Transverse colon (tissue), 4 donors: ENCODE measurements around the gene ANK3. TPM values are rescaled to one million over a fixed set of nuclear protein-coding genes. Genes with fewer than 3 reads are reported as not detected.

Source experiments
- DNase-seq: peaks from one replicate; pipeline ENCODE4 v3.0.0-alpha.2; 2019
- H3K27ac ChIP-seq, 4 donors: fragments of 200-600 bp; sonication (generic); 2 replicates each; pipeline ENCODE4 v1.5.1; 2016 to 2018; ENCODE audit warnings: inconsistent platforms in 4 of 4
- H3K27me3 ChIP-seq: fragments of 200-600 bp; sonication (generic); 2 replicates; pipeline ENCODE4 v1.5.1; 2017; ENCODE audit warnings: inconsistent platforms
- H3K36me3 ChIP-seq, 4 donors: fragments of 200-600 bp; sonication (generic); 2 replicates each; pipeline ENCODE4 v1.5.1; 2017 to 2019; ENCODE audit warnings: inconsistent platforms in 4 of 4
- H3K4me1 ChIP-seq, 4 donors: fragments of 200-600 bp; sonication (generic); 2 replicates each; pipeline ENCODE4 v1.5.1; 2017 to 2020; ENCODE audit warnings: inconsistent platforms in 4 of 4
- H3K4me3 ChIP-seq, 4 donors: fragments of 200-600 bp; sonication (generic); 1 replicate in 1 of 4; 2 replicates in 3 of 4; pipeline versions ENCODE4 v1.5.1 to v1.6.1; 2017 to 2019; ENCODE audit warnings: inconsistent platforms in 4 of 4
- H3K9me3 ChIP-seq, 2 donors: fragments of 200-600 bp; sonication (generic); 2 replicates each; pipeline ENCODE4 v1.5.1; 2017 to 2019; ENCODE audit warnings: inconsistent platforms in 2 of 2
- CTCF ChIP-seq, 5 experiments: fragments of 200-600 bp in 3 of 5; fragments of 450-650 bp in 2 of 5; sonication (generic) in 3 of 5; IDR thresholded peaks; 1 replicate in 2 of 5; 2 replicates in 3 of 5; pipeline ENCODE4 v1.5.1; 2016 to 2017; ENCODE audit warnings: antibody characterized with exemption in 5 of 5, inconsistent platforms in 3 of 5, mild to moderate bottlenecking in 2 of 5, moderate library complexity in 1 of 5
- EP300 ChIP-seq: sonication (generic); formaldehyde crosslinking; IDR thresholded peaks from one replicate; pipeline ENCODE4 v1.6.1; 2017; ENCODE audit warnings: antibody characterized with exemption, low read depth
- POLR2A ChIP-seq: fragments of 450-650 bp; IDR thresholded peaks from one replicate; pipeline ENCODE4 v1.6.1; 2016; ENCODE audit warnings: antibody characterized with exemption, mild to moderate bottlenecking, moderate library complexity
- POLR2AphosphoS5 ChIP-seq, 3 donors: sonication (generic); formaldehyde crosslinking; IDR thresholded peaks; one replicate each; pipeline ENCODE4 v1.6.1; 2016; ENCODE audit warnings: antibody characterized with exemption in 3 of 3
- WGBS, 2 donors: methylation state at CpG; one replicate each; pipeline ENCODE4 v1.1.5; 2018; ENCODE audit warnings: low coverage in 1 of 2; 5-methylcytosine and 5-hydroxymethylcytosine counted together
- in situ Hi-C, 4 donors: fragments of 200-750 bp; cut with MboI; loops; one replicate each; pipeline versions ENCODE4 v1.15.0 to v1.15.1; 2017; ENCODE audit warnings: low sequenced_read_pairs in 3 of 4, low pct_ligation_motif_present in 1 of 4, low pct_unique_long_range_greater_than_20kb in 1 of 4
- intact Hi-C: fragments of 100-400 bp; cut with DNase I; formaldehyde crosslinking; loops from one replicate; pipeline ENCODE4 v1.15.1; 2023; ENCODE audit warnings: low total_unique reads
- total RNA-seq, 4 donors: library from RNA; depleted of rRNA; stranded (reverse); fragments of >200 nt; gene quantifications; one replicate each; pipeline ENCODE4 v1.1.0, GENCODE V29; 2016

Gene ANK3
- total RNA-seq, 4 donors from 2014 or later: 41.2 to 230 (median 172) TPM

DNA sequence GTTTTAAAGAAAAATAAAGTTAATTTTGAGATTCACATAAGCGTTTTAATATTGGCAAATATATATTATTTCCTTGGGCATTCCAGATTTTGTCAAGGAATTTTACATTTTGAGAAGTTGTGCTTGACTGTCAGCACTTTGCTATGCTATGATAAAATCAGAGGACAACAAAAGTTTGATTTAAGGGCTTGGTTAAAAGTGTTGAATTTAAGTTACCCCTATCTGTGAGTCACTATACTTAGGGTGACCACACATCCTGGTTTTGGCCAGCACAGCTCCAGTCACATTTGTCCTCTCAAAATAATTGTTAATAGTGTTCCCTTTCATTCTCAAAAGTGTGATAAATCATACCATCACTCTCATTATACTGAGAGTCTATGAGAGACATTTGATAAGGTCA lies 34.2 kb upstream of the ANK3 start:
- WGBS, 2 donors: 92% methylated on average over 1 of the region's 1 CpG
- TF ChIP-seq POLR2AphosphoS5 (IDR thresholded peaks at IDR 0.05) (no peak), CTCF (IDR thresholded peaks at IDR 0.05) (no peak), EP300 (no peak), POLR2A (no peak)
- Histone ChIP-seq H3K4me3 (no peak overlapping the region), H3K27me3 (no peaks in the 10 kb centered on the region), H3K4me1 (peaks cover 0 to 14% (median 0%) of the 10 kb centered on the region in 4 donors), H3K27ac (no peak overlapping the region), H3K9me3 (no peaks in the 10 kb centered on the region), H3K36me3 (no peaks in the 10 kb centered on the region)
- in situ Hi-C loops (loop anchor here in 1 of 4 donors (25.0 kb wide), 1 partner anchor 787 kb away; no protein-coding TSS in a partner anchor), intact Hi-C loops (no loop called here)
- no peak for DNase-seq

DNA sequence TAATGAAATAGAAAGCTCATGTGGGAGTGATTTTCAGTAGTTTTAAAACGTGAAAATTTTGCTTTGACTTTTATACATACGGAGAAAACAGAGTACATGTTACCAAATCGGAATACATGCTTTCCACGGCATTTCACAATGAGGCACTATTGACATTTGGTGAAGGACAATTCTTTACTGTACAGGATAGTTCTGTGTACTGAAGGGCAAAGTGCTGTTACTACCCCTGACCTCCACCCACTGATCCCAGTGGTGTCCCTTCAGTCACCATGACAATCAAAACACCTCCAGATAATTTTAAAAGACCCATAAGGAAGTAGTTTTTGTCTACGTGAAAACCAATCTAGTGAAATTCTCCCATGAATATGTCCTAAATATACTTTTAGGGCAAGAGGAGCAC lies 33.1 kb upstream of the ANK3 start:
- Histone ChIP-seq H3K36me3 (no peaks in the 10 kb centered on the region), H3K9me3 (no peaks in the 10 kb centered on the region), H3K27me3 (no peaks in the 10 kb centered on the region), H3K4me3 (no peak overlapping the region), H3K4me1 (peaks cover 0 to 14% (median 0%) of the 10 kb centered on the region in 4 donors), H3K27ac (no peak overlapping the region)
- DNase-seq: no peak
- in situ Hi-C loops (loop anchor here in 1 of 4 donors (25.0 kb wide), 1 partner anchor 786 kb away; no protein-coding TSS in a partner anchor), intact Hi-C loops (no loop called here)
- TF ChIP-seq POLR2AphosphoS5 (IDR thresholded peaks at IDR 0.05) (no peak), EP300 (no peak), POLR2A (no peak), CTCF (IDR thresholded peaks at IDR 0.05) (no peak)
- 51 to 75% methylated on average over 4 to 5 of the region's 5 CpGs for WGBS, 2 donors

- in situ Hi-C loops: loop anchor here in 1 of 4 donors (25.0 kb wide), 1 partner anchor 784 kb away; no protein-coding TSS in a partner anchor
- H3K9me3 ChIP-seq: no peaks in the 10 kb centered on the region
- no peak overlapping the region for H3K4me3 ChIP-seq
- no peak overlapping the region for H3K27ac ChIP-seq
- peaks cover 0 to 14% (median 0%) of the 10 kb centered on the region in 4 donors for H3K4me1 ChIP-seq
- DNase-seq: no peak
- no peak for TF ChIP-seq CTCF (IDR thresholded peaks at IDR 0.05)
- TF ChIP-seq POLR2A: no peak
- no peak for TF ChIP-seq POLR2AphosphoS5 (IDR thresholded peaks at IDR 0.05)
- TF ChIP-seq EP300: no peak
- intact Hi-C loops: no loop called here
- H3K36me3 ChIP-seq: no peaks in the 10 kb centered on the region
- H3K27me3 ChIP-seq: no peaks in the 10 kb centered on the region
- WGBS, 2 donors: 69 to 94% methylated on average over 5 of the region's 5 CpGs
Measured at GRCh38 chr10:60420991-60421894, 31.6 kb upstream of the ANK3 start.

- in situ Hi-C loops: loop anchor here in 1 of 4 donors (25.0 kb wide), 1 partner anchor 782 kb away; no protein-coding TSS in a partner anchor
- H3K27me3 ChIP-seq: no peaks in the 10 kb centered on the region
- peaks cover 0 to 15% (median 6%) of the 10 kb centered on the region in 4 donors for H3K4me1 ChIP-seq
- no peak for TF ChIP-seq EP300
- no peak for TF ChIP-seq CTCF (IDR thresholded peaks at IDR 0.05)
- TF ChIP-seq POLR2AphosphoS5 (IDR thresholded peaks at IDR 0.05): no peak
- no peak for TF ChIP-seq POLR2A
- H3K9me3 ChIP-seq: no peaks in the 10 kb centered on the region
- no peak for DNase-seq
- H3K4me3 ChIP-seq: no peak overlapping the region
- intact Hi-C loops: no loop called here
- H3K27ac ChIP-seq: no peak overlapping the region
- H3K36me3 ChIP-seq: no peaks in the 10 kb centered on the region
Measured at GRCh38 chr10:60419249-60419648, 29.6 kb upstream of the ANK3 start.
